Femur (tissue), 1 donor: ENCODE results near the gene ADAMTS18.

Source experiments
- DNase-seq: peaks from one replicate; pipeline ENCODE4 v3.0.0-alpha.2; 2017

Gene ADAMTS18

DNA sequence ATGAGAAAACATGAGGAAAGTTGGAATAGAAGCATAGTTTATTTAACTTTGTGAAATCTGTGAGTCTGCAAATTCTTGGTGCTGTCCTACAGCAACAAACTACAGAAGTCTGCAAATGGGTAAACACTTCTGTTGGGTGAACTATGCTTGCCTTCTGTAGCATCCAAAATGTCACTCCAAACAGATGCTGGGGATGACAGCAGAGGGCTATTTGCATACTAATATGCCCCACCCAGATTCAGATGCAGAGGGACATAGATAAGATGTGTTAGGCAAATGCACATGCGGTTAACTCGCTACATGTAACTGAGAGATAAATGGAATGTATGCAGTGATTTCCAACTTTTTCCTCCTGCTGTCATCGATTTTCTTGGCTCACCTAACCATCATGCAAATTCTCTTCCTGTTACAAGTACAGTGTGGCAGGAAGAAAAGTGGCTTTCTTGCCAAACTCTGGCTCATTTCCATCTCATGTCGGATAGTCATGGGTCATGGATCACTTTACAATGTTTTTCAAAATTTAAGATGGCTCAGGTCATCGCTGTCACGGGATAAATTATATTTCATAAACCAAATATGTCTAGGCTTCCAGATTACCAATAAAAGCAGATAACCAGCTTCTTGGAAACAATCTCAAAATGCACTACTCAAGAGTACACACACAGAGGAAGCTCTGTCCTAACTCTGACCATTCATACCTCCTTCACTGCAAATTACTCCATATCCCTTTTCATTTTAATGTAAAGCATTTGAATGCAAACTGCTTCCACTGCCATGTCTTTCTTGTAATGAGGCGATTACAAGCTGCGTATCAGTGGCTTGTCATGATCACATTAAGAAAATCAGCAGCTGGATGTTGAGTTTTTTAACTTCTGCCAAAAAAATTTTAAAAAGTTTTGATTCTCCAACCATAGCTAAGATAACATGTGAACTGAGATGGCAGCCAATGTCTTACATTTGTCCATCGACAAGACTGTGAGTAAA, 47.7 kb downstream of the ADAMTS18 start:
- no peak for DNase-seq

DNA sequence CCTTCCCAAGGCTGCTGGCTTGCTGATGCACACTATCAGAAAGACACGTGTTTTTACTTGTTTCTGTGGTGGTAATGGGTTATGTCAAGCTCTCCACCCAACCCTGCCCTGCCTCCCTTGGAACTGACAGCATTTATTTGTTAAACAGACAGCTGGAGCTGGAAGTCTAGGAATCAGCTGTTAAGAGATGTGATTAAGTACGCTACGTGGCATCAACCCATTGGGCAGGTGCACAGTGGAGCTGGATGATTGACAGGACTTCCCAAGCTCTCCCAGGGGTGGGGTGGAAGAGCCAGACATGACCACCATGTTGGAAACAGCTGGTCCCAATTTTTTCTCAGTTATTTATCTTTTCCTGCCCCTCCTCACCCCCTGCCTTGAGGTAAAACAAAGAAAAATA, 49.4 kb downstream of the ADAMTS18 start:
- no peak for DNase-seq

DNA sequence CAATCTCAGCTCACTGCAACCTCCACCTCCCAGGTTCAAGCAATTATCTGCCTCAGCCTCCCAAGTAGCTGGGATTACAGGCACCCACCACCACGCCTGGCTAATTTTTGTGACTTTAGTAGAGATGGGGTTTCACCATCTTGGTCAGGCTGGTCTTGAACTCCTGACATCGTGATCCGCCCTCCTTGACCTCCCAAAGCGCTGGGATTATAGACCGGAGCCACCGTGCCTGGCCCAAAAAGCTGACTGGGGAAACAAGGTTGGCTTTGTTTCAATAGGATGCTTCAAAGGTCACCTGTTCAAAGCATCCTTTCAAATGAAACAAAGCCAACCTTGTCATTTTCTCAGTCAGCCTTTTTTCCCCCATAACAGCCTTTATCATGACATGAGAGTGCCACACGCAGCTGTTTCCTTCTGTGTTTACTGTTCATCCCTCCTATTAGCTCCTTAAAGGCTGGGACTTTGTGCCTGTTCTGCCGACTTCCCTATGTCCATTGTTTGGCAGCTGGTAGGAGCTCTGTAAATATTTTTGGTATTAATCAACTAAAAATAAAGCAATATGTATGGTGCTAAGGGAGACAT, 51.1 kb downstream of the ADAMTS18 start:
- DNase-seq = no peak

DNA sequence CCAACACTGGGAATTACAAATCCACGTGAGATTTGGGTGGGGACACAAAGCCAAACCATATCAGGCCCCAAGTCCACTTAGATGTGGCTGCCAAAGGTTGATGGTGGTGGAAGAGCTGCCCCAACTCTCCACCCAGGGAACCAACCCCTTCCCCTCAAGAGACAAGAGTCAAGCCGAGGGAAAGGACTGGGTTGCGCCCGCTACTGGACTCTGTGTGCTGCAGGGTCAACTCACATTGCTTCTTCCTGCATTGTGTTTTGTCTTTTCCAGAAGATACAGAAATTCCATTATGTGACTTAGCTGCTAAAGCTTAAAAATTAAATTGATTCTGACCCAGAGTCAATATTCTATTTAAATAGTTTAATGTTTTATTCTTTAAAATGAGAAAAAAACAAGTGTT, 58.5 kb downstream of the ADAMTS18 start:
- no peak for DNase-seq

DNA sequence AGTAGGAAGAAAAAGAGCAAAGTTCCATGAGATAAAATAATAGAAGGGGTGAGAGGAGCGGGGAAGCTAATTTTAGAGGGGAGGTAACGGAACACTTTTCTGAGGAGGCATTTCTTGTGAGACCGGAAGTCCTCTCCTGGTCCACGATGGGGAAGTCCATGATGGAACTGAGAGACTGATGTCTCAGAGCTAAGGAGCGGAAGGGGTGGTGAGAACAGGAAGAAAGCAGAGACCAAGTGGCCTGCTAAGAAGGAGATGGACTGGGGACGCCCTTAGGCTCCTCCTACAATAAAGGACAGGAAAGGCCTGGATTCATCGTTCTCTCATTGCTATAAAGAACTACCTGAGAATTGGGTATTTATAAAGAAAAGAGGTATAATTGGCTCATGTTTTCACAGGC, 59.4 kb downstream of the ADAMTS18 start:
- DNase-seq = no peak

DNA sequence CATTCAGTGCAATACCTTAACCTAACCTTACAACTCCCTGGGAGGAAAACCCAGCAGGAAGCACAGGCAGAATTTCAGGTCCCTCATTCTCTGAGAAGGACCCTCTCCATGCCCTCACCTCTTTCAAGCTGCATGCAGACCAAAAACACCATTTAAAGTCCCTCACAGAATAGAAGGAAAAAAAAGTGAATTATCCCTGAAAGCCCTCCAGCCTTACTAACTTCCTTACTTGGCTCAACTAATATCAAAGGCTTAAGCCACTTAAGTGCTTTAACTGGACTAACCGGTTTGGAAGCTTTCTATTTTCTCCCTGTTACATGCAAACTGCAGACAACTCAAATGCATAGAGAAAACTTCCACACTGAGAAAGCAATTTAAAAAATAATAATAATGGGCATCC, 60.5 kb downstream of the ADAMTS18 start:
- DNase-seq = no peak

DNA sequence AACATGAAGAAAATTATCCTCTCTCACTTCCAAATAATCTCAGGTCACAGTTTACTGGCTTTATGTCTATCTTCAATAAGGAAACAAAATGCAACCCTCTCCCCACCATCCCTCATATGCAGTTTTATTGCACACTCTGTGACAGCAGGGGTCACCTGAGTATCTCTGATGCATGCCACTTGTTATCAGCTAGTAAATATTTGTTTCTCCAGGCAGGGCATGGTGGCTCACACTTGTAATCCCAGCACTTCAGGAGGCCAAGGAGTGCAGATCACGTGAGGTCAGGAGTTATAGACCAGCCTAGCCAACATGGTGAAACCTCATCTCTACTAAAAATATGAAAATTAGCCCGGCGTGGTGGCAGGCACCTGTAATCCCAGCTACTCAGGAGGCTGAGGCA, 61.1 kb downstream of the ADAMTS18 start:
- DNase-seq = no peak

DNA sequence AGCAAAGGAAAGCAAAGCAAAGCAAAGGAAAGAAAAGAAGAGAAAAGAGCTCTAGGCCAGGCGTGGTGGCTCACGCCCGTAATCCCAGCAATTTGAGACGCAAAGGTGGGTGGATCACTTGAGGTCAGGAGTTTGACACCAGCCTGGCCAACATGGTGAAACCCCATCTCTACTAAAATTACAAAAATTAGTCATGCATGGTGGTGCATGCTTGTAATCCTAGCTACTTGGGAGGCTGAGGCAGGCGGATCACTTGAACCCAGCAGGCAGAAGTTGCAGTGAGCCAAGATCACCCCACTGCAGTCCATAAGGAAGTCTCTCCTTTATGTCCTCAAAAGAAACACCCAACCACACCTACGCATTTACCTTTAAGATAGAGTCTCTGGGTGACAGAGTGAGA, 70.1 kb downstream of the ADAMTS18 start:
- no peak for DNase-seq

DNA sequence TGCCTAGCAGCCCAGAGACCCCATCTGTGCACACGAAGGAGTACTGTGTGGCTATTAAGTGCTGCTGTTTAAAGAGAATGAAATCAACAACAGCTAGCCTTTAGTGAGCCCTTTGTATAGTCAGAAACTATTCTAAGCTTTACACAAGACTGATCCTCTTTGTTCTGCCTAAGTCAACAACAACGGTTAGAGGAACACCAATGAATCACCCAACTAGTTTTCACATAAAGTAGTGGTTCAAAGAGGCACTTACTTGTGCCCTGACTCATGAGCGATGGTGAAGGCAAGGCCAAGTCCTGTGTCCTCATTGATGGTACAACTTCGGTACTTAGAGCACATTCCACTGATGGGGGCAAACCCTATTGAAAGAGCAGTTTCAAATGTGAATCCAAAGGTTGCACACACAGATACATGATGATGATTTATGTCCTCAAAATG, 75.8 kb downstream of the ADAMTS18 start:
- no peak for DNase-seq

DNA sequence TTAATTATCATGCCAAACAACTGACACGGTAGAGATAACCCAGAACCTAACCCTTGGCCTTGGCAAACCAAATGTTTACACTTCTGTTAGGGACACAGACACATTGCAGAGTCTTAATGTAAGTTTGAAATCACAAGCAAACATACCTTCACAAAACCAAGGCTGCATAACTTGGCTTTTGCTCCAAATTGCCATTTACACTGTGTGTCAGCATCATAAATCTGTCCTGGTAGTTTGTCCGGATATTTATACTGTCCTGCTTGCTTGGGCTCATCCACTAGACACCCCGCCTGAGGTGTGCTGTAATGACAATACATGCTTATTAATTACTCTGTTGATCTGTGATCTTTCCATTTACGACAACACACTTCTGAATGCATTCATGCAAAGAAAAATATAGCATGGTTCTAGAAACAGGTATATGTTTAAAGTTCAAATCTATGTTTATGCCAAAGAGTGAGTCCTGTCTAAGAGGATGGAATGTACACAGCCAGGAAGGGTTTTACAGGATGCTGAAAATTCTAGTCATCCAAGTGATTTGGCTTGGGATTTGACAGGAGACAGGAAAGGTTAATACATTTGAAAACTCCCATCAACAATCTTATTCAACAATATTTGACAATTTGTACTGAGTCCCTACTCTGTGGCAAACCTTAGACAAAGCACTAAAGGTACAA, 81.1 kb downstream of the ADAMTS18 start:
- DNase-seq = no peak

DNA sequence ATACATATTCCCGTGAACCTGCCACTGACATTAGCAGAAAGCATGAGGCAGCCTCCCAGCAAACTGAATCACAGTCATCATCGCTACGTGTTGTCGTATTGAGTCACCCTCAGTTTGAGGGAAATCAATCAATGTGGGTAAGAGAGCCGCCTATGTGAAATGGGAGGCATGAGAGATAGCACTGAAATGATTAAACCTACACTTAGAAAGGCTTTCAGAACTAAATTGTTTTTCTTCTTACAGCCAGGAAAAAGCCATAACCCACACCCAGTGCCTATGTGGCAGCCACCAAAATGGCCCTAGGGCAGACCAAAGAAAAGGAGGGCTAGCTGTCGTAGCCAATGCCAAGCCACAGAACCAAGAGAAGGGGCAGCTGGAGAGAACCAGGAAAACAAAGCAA, 90.5 kb downstream of the ADAMTS18 start:
- peak; percentile 62 for DNase-seq

DNA sequence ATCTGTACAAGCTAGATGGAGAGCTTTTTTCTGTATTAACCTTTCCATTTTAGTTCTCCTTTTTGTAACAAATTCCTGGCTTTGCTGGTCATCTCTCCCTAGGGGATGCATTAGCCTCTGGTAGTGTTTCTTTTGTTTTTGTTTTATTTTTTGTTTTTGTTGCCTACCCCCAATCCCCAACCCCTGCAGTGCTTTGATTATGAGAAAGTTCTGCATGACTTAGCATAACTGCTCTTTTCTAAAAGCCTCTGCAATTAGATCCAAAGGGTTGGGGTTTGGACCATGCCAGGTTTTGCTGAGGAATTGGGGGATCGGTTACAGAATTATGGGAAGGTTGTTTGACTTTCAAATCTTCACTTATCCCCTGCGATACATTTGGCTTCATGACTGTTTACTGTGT, 98.2 kb downstream of the ADAMTS18 start:
- no peak for DNase-seq

DNA sequence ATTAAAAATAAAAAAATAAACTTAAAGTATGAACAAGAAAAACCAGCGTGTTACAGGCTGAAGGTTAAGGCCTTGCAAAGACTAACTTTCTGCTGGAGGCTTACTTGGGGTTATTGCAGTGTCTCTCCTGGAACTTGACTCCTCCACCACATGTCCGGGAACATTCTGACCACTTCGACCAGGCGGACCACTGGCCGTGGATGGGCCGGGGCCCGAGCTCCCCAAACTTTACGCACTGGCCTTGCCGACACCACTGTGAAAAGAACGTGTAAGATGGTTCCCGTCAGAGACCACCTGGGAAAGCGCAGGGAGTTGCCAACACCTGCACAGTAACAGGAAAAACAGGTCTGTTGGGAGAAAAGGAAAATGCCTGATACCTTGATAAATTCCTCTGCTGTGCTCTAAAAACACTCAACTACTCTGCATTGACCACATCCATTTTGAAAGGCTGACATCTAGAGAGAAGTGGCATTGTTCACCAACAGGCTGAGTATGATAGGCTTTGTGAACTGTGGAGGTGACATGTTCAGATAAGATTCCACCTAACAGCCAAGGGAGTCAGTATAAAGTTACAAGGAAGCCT, 99.1 kb downstream of the ADAMTS18 start:
- no peak for DNase-seq

DNA sequence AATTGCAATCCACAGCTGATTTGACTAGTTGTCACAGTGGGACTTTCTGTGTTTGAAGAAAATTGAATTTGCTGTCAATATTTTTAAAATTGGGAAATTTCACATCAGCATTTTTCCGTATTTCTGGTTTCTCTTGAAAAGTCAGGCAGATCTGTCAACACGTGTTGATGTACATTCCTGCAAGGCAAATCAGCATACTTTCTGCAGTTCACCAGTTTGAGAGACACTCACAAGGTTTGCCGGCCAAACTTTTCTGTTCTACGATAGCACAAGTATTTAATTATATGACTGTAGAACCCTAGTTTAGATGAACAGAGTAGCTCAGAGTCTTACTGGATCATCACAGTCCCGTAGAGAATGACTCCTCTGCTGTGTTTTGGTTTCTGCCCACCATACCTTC, 102.0 kb downstream of the ADAMTS18 start:
- no peak for DNase-seq

DNA sequence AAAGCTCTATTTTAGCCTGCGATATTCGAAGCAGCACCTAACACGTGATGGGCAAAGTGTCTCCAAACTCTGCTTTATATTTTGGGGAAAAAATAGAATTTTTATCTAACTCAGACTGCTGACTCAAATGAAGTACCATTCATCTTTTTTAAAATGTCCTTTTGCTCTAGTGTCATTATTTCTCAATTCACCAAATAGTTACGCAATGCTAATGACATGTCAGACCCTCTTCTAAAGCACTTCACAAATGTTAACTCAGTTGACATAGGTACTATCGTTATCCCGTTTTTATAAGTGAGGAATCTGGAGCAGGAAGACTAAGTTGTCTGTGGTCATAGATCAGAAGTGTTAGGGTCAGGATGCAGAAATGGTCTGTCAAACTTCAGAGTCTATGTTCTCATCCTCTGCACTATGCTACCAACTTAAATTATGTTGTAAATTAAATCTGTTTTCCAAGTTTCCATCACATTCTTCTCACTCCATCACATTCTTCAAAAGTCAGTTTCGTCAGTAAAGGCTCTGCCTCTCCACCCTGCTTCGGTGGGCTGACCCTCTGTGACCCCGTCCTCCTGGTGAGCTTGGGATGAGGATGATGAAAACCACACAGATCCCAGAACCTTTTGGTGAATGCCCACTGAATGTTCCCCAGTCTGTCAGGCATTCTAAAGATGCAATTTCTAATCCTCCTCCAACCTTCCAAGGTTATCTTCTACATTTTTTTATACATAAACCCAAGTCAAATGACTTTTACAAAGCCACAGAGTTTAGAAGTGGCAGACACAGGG, 102.8 kb downstream of the ADAMTS18 start:
- DNase-seq = no peak

DNA sequence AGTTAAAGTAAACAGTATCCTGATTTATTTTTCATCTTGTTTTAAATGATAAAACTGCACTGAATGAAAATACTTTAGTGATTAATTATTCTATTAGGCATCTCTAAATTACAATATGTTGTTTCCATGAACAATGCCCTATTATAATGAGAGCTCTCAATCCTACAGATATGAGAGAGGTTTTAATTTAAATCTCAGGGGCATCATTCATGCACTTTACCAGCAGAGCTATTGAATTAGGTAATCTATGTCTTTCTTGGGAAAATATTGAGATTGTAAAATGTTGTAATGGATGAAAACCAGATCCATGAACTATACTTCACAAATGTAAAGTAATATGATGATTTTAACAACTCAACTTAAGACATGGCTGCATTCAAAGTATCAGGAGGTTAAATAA, 103.8 kb downstream of the ADAMTS18 start:
- DNase-seq = no peak

DNA sequence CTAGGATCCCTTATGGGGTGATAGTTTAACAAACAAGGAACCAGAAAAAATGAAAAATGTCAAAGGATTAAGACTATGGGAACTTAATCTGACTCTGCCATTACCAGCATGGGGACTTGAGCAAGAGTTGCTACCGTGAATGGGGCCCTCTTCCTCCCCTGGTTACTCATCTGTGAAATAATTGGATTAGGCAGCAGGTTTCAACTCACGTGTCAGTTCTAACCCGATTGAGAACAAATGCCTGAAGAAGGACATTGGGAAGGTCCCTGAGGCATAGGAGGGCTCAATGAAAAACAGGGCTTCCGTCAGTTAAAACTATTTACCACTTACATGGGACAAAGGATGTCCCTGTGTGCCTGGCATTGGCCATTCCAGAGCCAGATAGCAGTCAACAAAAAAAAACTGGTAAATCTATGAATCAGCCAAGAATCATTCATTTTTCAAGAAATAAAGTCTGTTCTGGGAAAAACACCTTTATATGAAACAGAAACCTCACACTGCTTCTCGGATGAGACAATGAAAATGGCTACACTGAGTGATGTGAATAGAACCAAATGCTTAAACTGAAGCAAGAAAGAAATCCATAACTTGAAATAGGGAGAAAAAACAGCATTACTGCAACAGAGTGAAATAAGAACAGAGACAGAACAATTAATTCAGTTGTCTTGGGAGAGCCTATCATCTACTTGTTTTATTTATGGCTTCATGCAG, 104.3 kb downstream of the ADAMTS18 start:
- no peak for DNase-seq

DNA sequence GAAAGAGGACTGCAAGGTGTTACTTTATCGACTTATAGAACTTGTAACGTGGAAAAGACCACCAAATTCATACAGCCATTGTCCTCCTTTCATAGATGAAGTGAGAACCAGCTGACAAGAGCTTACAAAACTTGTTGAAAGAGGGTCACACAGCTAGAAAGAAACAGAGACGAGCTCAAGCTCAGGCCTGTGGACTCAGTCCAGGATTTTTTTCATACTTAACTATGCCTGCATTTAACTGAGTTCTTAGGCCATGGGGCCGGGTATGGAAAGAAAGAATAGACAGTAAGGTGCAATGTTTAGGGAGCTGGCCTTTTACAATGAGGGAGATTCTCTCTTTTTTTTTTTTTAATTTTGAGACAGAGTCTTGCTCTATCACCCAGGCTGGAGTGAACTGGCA, 106.1 kb downstream of the ADAMTS18 start:
- DNase-seq = no peak

DNA sequence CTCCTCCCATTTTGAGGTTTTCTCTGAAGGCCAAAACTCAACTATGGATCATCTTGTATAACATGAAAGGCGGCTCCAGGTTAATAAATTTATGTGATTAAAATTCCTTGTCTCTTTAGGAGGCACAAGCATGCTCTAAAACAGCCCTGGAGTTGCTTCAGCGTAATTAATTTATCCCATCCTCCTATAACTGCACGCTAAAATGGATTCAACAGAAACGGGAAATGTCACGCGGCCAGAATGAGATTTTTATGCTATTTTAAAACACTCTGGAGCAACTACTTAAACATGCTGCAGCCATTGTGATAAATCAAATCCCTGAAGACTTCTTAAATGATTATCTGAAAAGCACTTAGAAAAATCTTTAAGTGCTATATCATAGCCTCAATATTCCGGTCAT, 106.6 kb downstream of the ADAMTS18 start:
- no peak for DNase-seq

DNA sequence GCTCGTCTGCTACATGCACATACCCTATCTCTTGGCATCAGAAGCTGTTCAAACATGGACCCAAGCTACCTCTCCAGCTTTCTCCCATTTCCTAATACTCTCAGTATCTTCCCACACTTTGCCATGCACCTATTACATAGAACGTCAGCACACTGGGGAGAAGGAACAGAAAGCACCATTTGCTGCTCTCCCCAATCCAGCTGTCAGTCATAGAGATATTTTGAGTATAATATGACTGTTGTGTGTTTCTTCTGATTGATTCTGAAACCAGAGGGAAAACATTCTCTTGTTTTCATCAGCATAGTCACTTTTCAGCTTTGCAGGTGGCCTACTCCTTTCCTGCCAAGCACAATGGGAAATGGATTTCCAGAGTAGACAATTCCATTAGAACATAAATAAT, 107.1 kb downstream of the ADAMTS18 start:
- no peak for DNase-seq

DNA sequence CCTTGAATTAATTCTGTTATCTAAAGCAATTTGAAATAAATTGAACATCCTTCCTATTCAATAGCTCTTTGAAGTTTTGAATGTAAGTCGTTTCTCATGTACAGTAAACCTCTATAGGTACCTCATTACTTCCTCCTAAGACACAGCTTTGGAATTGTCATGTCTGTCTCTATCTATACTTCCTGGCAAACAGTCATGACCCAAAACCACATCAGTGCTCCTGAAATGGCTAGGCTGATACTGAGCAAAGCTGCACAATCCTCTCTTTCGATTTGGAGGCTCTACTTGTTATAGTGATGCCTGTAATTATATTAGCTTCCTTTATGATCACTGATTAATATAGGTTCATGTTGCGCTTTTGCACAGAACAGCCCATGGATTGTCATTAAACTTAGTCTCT, 110.1 kb downstream of the ADAMTS18 start:
- DNase-seq = no peak

DNA sequence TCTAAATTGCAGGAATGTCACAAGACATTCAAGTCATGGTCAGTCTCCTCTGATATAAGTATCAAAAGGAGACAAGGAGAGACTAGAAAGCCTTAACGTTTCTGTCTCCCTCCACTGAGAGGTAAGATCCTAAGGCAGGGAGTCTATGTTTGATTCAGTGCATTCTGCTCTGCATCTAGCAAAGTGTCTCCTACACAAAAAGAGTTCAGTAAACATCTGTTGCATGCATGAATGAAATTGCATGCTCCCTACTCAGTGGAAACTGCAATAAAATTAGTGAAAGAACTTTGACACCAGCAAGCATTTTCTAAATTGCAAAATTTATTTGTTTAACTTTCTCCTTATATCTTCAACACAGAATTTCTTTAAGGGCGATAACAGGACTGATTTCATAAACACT, 111.1 kb downstream of the ADAMTS18 start:
- DNase-seq = no peak
